GM10847 (cell line): ENCODE measurements around the gene ATIC.

ENCODE experiments used
- POLR2A ChIP-seq: IDR thresholded peaks from 2 replicates; pipeline ENCODE4 v1.6.1; 2011; ENCODE audit not compliant: insufficient read length; ENCODE audit errors: extremely low read depth

The ATIC gene

DNA sequence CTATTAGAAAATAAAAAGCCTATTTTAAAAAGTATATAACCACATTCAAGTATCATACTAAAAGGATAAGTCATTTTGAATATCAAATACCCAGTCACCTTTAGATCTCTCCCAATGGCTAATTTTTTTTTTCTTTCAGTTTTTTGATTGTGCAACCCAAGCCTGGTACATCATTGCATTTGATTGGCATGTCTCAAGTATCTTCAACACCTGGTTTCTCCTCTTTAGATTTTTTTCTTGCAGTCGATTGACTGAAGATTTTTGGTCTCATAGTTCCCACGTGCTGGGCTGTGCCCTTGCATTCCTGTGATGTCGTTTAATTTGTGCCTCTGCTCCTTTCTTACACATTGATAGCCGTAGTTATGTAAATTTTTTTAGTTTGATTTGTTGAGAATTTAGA, 40.7 kb downstream of the ATIC start:
- TF ChIP-seq POLR2A = no peak

DNA sequence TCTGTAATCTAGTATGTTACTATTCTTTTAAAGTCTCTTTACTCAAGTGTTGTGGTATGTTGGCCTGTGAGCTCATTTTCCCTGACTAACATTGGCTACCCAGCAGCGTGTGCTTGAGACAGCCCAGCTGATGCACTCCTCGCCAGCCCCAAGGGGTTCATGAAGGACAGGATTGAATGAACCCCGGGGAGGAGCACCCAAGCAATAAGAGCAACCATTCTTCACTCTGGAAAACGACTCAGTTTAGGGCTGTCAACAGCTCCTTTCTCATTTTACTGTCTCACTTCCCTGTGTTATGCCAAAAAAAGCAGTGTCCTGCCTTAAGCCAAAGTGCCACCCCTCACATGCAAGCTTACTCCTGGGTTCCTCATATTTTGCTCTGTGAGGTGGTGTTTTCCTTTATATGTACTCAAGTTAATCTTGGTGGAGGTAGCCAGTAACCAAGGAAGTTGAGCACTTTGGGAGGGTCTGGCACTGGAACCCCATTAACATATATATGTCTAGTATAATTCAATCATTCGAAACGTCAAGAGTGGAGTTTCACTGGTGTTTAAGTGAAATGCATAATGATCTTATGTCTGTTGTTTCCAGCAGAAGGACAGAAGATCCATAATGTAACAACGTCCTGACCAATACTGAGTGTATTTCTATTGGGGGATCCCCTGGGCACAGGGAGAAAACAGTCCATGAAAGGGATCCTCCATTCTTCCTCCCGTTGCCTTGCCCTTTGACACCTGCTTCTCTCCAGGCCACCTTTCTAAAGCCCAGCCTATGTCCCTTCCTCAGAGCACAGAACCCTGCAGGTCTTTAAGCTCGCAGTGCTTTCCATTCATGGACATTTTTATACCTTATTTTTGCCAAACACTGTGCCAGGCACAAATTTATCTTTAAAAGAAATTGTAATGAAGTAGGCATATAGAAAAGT, 43.2 kb downstream of the ATIC start:
- TF ChIP-seq POLR2A = no peak

DNA sequence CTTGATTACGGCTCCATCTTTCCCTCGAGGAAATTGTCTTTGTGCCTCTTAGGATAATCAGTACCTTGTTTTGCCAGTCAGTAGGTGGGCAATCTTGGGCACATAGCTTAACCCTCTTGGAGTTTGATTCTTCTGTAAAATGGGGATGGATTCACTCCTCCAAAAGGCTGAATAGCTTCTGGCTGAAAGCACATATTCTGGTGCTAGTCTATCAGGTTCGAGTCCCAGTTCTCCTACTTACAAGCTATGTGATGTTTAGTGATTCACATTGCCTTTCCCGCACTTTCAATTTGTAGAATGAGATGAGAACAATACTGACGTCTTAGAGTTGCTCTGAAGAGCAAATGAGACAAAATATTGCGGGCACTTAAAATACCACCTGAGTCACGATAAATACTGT, 43.9 kb downstream of the ATIC start:
- TF ChIP-seq POLR2A = no peak

DNA sequence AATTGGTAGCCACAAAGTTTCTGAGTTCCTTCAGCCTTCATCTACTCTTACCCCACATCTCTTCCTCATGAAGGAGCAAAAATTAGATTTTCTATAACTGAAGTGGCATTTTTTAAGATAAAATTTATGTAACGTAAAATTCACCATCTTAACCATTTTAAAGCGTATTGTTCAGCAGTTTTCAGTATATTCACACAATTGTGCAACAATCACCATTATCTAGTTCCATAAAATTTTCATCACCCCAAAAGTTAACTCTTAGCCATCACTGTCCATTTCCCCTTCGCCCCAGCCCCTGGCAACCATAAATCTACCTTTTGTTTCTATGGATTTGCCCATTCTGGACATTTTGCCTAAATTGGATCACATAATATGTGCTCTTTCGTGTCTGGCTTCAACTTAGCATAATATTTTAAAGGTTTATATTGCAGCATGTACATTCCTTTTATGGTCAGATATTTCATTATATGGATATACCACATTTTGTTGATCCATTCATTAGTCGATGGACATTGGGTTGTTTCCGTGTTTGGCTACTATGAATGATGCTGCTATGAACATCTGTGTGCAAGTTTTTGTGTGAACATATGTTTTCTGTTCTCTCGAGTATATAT, 44.6 kb downstream of the ATIC start:
- TF ChIP-seq POLR2A = no peak

DNA sequence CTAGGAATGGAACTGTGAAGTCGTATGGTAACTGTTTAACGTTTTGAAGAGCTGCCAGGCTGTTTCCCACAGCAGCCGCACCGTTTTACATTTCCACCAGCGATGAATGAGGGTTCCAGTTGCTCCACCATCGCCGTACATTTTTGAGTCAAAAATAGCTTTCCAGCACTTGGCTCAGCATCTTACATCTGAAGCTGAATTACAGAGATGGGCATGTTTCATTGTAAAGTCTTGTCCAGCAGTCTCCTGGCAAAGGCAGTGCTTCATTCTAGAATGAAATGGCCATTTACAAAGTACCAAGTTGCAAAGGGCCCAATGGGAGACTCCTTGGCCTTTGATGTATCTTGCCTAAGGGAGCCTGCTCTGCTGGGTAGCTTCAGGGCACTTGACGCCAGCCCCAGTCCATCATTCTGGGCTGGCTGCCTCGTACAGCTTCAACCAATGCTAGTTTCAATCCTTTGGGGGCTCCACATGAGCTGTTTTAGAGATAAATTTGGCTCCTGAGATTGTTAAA, 45.1 kb downstream of the ATIC start:
- TF ChIP-seq POLR2A = no peak

DNA sequence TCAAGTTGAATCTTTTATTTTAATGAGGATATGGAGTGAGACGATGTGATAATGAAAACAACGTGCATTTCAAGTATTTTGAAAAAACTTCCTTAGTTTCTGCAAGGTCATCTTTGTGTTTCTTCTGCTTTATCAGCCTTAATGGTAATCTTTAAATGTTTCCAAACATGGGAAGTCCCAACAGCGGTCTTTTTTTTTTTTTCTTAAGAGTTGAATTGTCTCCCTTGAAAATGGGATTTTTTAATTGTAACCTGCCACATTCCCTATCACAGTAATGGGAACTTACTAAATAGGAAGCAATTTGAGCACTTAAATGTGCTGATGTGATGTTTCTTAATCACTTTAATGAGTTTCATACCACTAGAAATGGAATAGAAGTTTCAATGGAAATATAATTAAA, 45.8 kb downstream of the ATIC start:
- TF ChIP-seq POLR2A = no peak

DNA sequence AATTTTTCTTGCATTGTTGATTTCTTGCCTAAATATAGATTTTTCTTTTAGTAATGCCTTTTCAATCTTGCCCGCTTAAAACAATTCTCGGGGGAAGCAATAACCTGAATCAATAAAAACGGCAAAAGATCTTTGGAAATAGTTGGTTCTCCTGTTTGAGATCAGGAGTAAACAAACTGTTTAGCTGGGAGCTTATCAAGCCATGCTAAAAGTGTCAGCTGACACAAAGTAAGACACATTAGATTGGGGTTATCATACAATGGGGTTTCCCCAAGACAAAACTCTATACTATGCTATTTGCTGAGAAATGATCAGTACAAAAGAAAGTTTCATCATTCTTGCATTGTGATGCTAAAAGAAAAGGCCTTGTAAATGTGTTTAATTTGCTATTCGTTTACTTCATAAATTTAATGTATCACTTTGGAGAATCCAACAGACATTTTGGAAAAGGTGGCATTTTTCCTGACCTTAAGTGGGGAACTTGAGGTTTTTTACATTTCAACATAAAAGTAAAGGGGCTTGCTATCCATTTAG, 46.5 kb downstream of the ATIC start:
- no peak for TF ChIP-seq POLR2A

DNA sequence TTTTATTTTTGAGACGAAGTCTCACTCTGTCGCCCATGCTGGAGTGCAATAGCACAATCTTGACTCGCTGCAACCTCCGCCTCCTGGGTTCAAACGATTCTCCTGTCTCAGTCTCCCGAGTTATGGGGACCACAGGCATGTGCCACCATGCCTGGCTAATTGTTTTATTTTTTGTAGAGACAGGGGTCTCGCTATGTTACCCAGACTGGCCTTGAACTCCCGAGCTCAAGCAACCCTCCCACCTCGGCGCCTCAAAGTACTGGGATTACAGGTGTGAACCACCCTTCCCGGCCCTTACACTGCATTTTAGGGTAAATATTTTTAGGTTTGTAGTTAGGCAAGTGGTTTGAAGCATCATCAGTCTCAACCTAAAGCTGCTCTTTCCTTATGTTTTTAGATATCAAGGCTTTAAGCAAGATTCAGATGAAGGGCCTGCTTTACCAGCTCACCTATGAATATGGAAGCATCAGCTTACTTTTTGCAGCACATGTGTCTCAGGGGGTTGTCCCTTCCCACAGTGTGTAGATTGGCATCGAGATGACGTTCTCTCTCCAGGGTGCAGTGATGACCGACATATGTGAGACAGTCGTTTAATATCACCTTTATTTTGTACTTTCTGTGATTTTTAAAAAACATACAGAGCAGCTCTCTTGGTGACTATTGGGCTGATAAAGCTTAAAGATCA, 47.2 kb downstream of the ATIC start:
- no peak for TF ChIP-seq POLR2A

DNA sequence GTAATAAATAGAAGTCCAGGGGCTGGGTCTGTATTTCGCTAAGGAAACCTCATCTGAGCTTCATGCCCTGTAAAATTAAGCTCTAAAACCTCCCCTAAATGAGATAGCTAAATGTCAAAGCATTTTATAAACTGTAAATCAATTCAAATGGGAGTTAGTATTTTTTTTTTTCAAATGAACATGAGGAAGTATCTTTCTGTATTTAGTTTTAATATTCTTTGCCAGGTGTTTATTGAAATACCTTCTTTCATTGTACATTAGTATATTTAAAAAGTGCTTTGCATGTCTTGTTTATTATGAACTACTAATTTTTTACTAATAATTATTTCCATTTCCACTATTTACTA, 47.7 kb downstream of the ATIC start:
- no peak for TF ChIP-seq POLR2A

DNA sequence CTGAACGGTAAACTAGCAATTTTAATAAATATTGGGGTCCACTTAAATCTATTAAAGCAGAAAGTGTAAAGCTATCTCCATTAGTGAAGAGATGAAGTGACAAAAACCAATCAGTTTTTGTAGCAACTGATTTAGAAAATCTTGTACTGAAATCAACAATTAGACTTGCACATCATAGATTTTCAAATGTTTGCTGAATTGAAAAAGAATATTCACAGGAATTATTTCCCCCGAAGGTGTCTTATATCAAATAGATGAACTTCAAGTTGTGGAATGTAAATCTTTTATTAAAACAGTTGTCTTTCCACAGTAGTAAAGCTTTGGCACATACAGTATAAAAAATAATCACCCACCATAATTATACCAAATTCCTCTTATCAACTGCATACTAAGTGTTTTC, 48.7 kb downstream of the ATIC start:
- TF ChIP-seq POLR2A = no peak

DNA sequence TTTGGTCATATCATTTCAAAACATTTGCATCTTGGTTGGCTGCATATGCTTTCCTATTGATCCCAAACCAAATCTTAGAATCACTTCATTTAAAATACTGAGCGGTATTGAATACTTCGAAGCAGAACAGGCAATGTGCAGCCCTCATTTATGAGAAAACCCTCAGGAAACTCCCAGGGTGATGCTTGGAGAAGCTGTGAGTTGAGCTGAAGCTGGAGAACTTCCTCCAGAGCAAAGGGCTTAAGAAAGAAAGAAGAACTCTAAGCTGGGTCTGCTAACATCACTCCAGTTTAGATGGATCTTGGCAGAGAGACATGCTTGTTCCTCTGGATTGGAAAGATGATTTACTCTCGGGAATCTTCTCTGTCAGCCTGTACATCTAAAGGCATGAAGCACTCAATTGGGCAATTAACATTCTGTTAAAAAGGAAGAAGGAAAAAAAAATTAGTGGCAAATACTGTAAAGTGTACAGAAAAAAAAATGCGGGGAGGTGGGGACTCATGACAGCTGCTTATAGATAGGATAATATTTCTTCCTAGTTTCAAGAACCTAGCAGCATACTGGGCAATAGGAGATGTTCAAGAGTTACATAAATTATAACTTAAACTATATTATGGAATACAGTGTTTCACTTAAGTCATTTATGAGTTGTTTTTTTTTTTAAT, 49.5 kb downstream of the ATIC start:
- no peak for TF ChIP-seq POLR2A

DNA sequence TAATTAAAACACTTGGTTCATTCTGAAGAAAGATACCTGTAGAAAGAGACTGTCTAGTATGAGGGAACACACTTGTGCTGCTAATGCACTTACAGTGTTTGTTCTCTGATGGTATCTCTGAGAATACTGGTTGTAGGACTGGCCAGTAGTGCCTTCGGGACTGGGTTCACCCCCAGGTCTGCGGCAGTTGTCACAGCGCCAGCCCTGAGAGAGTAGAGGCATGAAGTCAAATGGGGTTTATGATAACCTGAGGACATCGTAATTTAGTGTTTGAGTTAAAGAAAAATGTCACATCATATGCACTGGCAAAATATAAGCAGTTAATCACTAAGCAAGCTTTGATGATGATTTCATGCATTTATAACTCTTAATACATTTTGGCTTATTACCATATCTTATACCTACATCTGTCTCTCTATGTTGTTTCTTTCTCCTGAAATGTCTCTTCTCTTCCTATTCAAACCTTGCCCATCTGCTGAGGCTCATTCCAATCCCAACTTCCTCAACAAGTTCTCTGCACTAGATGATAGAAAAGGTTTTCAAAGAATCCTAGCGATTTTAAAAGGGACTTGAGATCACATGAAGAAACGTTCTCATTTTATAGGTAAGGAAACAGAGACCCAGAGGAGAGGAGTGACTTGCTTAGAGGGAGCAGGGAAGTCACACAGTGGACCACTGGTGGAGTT, 50.2 kb downstream of the ATIC start:
- no peak for TF ChIP-seq POLR2A

DNA sequence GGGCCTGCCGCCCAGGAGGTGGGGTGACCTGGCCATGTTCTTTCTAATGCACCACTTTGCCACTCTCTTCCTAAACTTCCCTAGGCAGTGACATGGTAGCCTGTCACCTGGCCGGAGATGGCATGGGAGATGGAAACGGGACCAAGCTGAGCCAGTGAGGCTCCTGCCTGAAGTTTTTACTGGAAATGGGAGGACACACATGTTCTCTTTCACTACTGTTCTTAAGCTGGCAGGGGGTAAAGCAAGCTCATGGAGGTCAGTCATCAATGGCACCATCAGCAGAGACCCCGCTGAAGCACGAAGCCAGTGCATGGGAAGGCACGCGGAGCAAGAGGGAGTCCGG, 50.7 kb downstream of the ATIC start:
- no peak for TF ChIP-seq POLR2A

DNA sequence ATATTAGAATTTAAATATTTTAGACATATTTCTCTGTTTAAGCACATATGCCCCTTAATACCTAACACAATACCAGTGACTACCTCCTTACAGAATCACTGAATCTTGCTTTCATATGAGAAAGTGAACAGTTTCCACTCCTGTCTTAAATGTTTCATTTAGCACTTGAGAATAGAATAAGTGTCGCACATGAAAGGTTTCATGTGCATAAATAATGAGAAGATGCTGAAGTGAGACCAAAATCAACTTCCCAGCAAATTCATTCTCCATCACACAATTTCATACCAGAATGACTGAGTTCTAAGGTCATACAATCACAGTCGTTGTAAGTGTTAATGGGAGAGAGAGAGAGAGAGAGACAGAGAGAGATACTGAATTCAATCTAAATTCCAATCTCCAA, 51.2 kb downstream of the ATIC start:
- TF ChIP-seq POLR2A = no peak
